Mammary epithelial cell (primary cell): Measurements from ENCODE around the gene PYHIN1.

Source experiments
- EZH2 ChIP-seq: IDR thresholded peaks from 2 replicates; pipeline ENCODE4 v1.6.1; 2012; ENCODE audit warnings: low read length, inconsistent platforms, borderline replicate concordance
- TF ChIP-seq, protein P1 (sequence below), 2 donors: IDR thresholded peaks in 1 of 2; conservative IDR thresholded peaks in 1 of 2; 2 replicates each; pipeline ENCODE4 v1.5.1; 2011 to 2012; ENCODE audit warnings: inconsistent platforms in 2 of 2, low read length in 2 of 2, mild to moderate bottlenecking in 2 of 2, control low read depth in 1 of 2, low read depth in 1 of 2; ENCODE audit not compliant: insufficient read depth in 1 of 2; ENCODE audit errors: extremely low read depth in 1 of 2

DNA sequence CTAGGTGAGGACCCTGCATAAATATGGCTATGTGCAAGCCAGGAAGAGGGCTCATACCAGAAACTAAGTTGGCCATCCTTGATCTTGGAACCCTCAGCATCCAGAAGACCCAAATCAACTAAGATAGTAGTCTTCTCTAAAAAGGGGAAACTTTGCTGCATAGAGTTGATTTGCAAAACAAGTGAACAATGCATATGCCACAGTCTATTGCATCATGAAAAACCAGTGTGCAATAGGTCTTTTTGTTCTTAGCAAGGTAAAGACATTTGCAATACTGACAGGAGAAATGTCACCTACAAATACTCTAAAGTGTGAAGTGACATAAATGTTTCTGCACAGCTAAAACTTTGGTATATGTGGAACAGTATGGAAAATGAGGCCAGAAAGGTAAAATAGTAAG, 76.4 kb downstream of the PYHIN1 start:
- TF ChIP-seq, protein P1, sequence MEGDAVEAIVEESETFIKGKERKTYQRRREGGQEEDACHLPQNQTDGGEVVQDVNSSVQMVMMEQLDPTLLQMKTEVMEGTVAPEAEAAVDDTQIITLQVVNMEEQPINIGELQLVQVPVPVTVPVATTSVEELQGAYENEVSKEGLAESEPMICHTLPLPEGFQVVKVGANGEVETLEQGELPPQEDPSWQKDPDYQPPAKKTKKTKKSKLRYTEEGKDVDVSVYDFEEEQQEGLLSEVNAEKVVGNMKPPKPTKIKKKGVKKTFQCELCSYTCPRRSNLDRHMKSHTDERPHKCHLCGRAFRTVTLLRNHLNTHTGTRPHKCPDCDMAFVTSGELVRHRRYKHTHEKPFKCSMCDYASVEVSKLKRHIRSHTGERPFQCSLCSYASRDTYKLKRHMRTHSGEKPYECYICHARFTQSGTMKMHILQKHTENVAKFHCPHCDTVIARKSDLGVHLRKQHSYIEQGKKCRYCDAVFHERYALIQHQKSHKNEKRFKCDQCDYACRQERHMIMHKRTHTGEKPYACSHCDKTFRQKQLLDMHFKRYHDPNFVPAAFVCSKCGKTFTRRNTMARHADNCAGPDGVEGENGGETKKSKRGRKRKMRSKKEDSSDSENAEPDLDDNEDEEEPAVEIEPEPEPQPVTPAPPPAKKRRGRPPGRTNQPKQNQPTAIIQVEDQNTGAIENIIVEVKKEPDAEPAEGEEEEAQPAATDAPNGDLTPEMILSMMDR (conservative IDR thresholded peaks at IDR 0.05 in 1 of 2, IDR thresholded peaks at IDR 0.05 in 1 of 2; ENCODE audit: extremely low read depth in 1 of 2, insufficient read depth in 1 of 2, low read depth in 1 of 2, low read length in 2 of 2), result no peak
- TF ChIP-seq EZH2, result no peak
